Measurements from ENCODE around the gene ZBTB21. TPM values are rescaled to one million over a fixed set of nuclear protein-coding genes. Genes with fewer than 3 reads are reported as not detected.

Gene ZBTB21
- total and polyA plus RNA-seq, 2 of the 4 experiments (the other 2 are of a cell fraction) = 6.8 to 12.0 TPM

DNA sequence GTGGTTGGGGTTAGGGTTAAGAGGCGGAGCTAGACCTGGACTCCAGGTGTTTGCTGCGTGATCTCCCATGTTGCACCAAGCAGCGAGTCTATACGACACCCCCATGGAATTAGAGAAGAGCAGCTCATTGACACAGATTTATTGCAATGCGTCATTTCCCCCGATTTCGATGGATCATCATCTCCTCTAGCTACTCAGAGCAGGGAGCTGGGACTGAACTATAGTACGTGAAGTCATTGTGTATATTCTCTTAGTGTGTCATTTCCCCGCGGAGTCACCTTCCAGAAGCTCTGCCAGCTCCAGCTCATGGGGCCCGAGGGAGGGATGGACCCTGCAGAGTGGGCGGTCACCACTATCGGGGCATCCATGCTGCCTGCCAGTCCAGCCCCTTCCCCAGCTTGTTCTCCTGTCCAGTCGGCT lies 48.9 kb downstream of the ZBTB21 start:
- Histone ChIP-seq H3K9ac (ENCODE audit: low read depth, low read length) (no peak overlapping the region), H3K56ac (ENCODE audit: extremely low read depth, insufficient read depth, low read length) (no peak overlapping the region), H2BK20ac (ENCODE audit: low read depth, low read length) (peak overlapping the region; percentile 45; the same call in 1 of the 2 replicates), H3K27ac (ENCODE audit: insufficient read depth, low read length) (no peak overlapping the region), H4K20me1 (ENCODE audit: insufficient read depth, low read length) (no peaks in the 10 kb centered on the region), H3K18ac (ENCODE audit: low read depth, low read length) (peak overlapping the region; percentile 24; the same call in 1 of the 2 replicates), H4K91ac (ENCODE audit: insufficient read depth, low read depth, low read length) (peak overlapping the region; percentile 38), H4K5ac (ENCODE audit: low read depth, low read length) (peak overlapping the region; percentile 1; the same call in 1 of the 2 replicates), H3K14ac (replicated peaks; ENCODE audit: low read depth, low read length) (peak overlapping the region; percentile 22), H3K27me3 (ENCODE audit: control insufficient read depth, insufficient read depth, low read length) (0 out of 2 replicates have a peak, but pooled peaks cover 1% of the 10 kb centered on the region), H2BK15ac (ENCODE audit: low read depth, low read length) (no peak overlapping the region; the same call in 2 of the 3 replicates), H3K4me2 (ENCODE audit: low read depth, low read length) (peak overlapping the region; percentile 32; the same call in 1 of the 2 replicates), H3K4me1 (ENCODE audit: control insufficient read depth, insufficient read depth, low read length) (peaks cover 14% of the 10 kb centered on the region), H2BK5ac (ENCODE audit: low read depth, low read length, poor library complexity, severe bottlenecking) (peak overlapping the region; percentile 82), H4K8ac (ENCODE audit: low read depth in 2 of 2, low read length in 2 of 2) (peak overlapping the region in 1 of 2 experiments; percentile 55; a peak in 2 of 4 replicates), H2AK9ac (replicated peaks; ENCODE audit: low read depth, low read length, poor library complexity) (peak overlapping the region; percentile 17), H2BK120ac (ENCODE audit: low read depth, low read length) (peak overlapping the region; percentile 65), H3K9me1 (ENCODE audit: insufficient read depth, low read length) (peaks cover 18% of the 10 kb centered on the region), H3K4me3 (ENCODE audit: insufficient read depth, low read depth, low read length) (no peak overlapping the region), H3K4ac (ENCODE audit: low read depth, low read length) (peak overlapping the region; percentile 33), H3K9me3 (ENCODE audit: control insufficient read depth, insufficient read depth, low read length) (no peaks in the 10 kb centered on the region), H3K23ac (ENCODE audit: low read depth, low read length) (no peak overlapping the region; the same call in 1 of the 2 replicates), H2AFZ (replicated peaks; ENCODE audit: low read length, poor library complexity) (peak overlapping the region; percentile 84), H3K36me3 (ENCODE audit: control insufficient read depth, insufficient read depth, low read length) (no peaks in the 10 kb centered on the region), H3K79me1 (ENCODE audit: low read depth in 1 of 2, low read length in 2 of 2) (0 out of 4 replicates have a peak, but pooled peaks cover 0 to 3% of the 10 kb centered on the region in 2 experiments), H2AK5ac (ENCODE audit: low read depth, low read length) (peak overlapping the region; percentile 73; the same call in 1 of the 2 replicates)
- TF ChIP-seq POLR2A (IDR thresholded peaks at IDR 0.05; ENCODE audit: low read depth, low read length) (0 out of 2 replicates have a peak, but pooled peaks have one; percentile 9), FOS (IDR thresholded peaks at IDR 0.05; ENCODE audit: low read depth, low read length) (peak; percentile 53; the same call in 1 of the 2 replicates), BHLHE40 (IDR thresholded peaks at IDR 0.05; ENCODE audit: low read depth, low read length) (no peak)
- TF ChIP-seq, protein P1, sequence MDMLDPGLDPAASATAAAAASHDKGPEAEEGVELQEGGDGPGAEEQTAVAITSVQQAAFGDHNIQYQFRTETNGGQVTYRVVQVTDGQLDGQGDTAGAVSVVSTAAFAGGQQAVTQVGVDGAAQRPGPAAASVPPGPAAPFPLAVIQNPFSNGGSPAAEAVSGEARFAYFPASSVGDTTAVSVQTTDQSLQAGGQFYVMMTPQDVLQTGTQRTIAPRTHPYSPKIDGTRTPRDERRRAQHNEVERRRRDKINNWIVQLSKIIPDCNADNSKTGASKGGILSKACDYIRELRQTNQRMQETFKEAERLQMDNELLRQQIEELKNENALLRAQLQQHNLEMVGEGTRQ (IDR thresholded peaks at IDR 0.05; ENCODE audit: low read depth, low read length) = no peak
- ChIA-PET POLR2A (ENCODE audit: unreplicated experiment) (no interaction called here), CTCF (no interaction called here)
- DNase-seq (peak; percentile 90), ATAC-seq (ENCODE audit: low read depth) (peak; percentile 25; the same call in 1 of the 2 replicates)
- BruUV-seq (replicated peaks) = no TSS peak
- dilution Hi-C loops (cut with HindIII; ENCODE audit: low sequenced_read_pairs, unreplicated experiment) (no loop called here), in situ Hi-C loops (cut with MboI; ENCODE audit: low sequenced_read_pairs) (loop anchor here (5.0 kb wide), 1 partner anchor 36 kb away; no protein-coding TSS in a partner anchor), intact Hi-C loops (cut with micrococcal nuclease) (no loop called here)
- 64% methylated on average over 3 of the region's 14 CpGs; no CpG with 5 or more reads in 1 of the 2 experiments for WGBS, 2 experiments (ENCODE audit: extremely low coverage in 2 of 2, insufficient read length in 1 of 2)
